ENCODE data around the gene WNT8A.
"Not testable (repeated sequence)": the region's sequence is repeated elsewhere in the genome, so short reads cannot be mapped to it uniquely, and the experiment has no call there.

DNA sequence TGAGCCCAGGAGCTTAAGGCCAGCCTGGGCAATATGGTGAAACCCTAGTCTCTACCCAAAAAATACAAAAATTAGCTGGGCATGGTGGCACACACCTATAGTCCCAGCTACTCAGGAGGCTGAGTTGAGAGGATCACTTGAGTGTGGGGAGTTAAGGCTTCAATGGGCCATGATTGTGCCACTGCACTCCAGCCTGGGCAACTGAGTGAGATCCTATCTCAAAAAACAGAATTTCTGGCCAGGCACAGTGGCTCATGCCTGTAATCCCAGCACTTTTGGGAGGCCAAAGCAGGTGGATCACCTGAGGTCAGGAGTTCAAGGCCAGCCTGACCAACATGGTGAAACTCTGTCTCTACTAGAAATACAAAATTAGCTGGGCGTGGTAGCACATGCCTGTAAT lies 31.1 kb upstream of the WNT8A start:
- TF ChIP-seq CTCF (IDR thresholded peaks at IDR 0.05; ENCODE audit: low read depth, low read length); POLR2A (IDR thresholded peaks at IDR 0.05; ENCODE audit: extremely low read depth, insufficient read length); MYC (IDR thresholded peaks at IDR 0.05; ENCODE audit: low read depth, low read length): not testable (repeated sequence)
